Astrocyte (in vitro differentiated cells and primary cell): ENCODE results near the gene CDH23. TPM values are rescaled to one million over a fixed set of nuclear protein-coding genes. Genes with fewer than 3 reads are reported as not detected.

Experiments used
- DNase-seq: peaks from one replicate; pipeline ENCODE4 v3.0.0-alpha.2; 2010; ENCODE audit warnings: low read depth
- FAIRE-seq: peaks from 2 replicates; lab custom pipeline; 2011; peaks lifted over from hg19 to GRCh38; lab: Jason Lieb, UNC
- H2AFZ ChIP-seq: 2 replicates; pipeline ENCODE4 v1.6.0; 2012; ENCODE audit warnings: low read depth, low read length, inconsistent platforms
- H3K27ac ChIP-seq: 2 replicates; pipeline ENCODE4 v1.5.1; 2011; ENCODE audit warnings: low read depth, low read length, inconsistent platforms
- H3K27me3 ChIP-seq: 2 replicates; pipeline ENCODE4 v1.6.0; 2011; ENCODE audit warnings: low read length, inconsistent platforms; ENCODE audit not compliant: insufficient read depth
- H3K36me3 ChIP-seq: 2 replicates; pipeline ENCODE4 v1.5.1; 2011; ENCODE audit warnings: low read length, inconsistent platforms; ENCODE audit not compliant: insufficient read depth
- H3K4me1 ChIP-seq: 2 replicates; pipeline ENCODE4 v1.5.1; 2011; ENCODE audit warnings: low read length, inconsistent platforms; ENCODE audit not compliant: insufficient read depth
- H3K4me2 ChIP-seq: 2 replicates; pipeline ENCODE4 v1.6.0; 2012; ENCODE audit warnings: low read length, inconsistent platforms
- H3K4me3 ChIP-seq: 2 replicates; pipeline ENCODE4 v1.5.1; 2011; ENCODE audit warnings: low read depth, mild to moderate bottlenecking, low read length, inconsistent platforms; ENCODE audit not compliant: insufficient read depth
- H3K79me2 ChIP-seq: 2 replicates; pipeline ENCODE4 v1.6.0; 2012; ENCODE audit warnings: mild to moderate bottlenecking, low read length, inconsistent platforms; ENCODE audit not compliant: insufficient read depth
- H3K9ac ChIP-seq: 2 replicates; pipeline ENCODE4 v1.6.0; 2012; ENCODE audit warnings: mild to moderate bottlenecking, low read length, inconsistent platforms
- H3K9me3 ChIP-seq: 2 replicates; pipeline ENCODE4 v1.5.1; 2012; ENCODE audit warnings: low read depth, mild to moderate bottlenecking, low read length, inconsistent platforms; ENCODE audit not compliant: insufficient read depth
- H4K20me1 ChIP-seq: 2 replicates; pipeline ENCODE4 v1.6.0; 2012; ENCODE audit warnings: low read length, inconsistent platforms; ENCODE audit not compliant: insufficient read depth
- H3K27ac Mint-ChIP-seq: one replicate; pipeline ENCODE4 v1.8.0; 2021; ENCODE audit warnings: mild to moderate bottlenecking, mixed read lengths; ENCODE audit not compliant: unreplicated experiment
- H3K27me3 Mint-ChIP-seq: one replicate; pipeline ENCODE4 v1.8.0; 2021; ENCODE audit warnings: low read depth, mixed read lengths; ENCODE audit not compliant: unreplicated experiment
- H3K36me3 Mint-ChIP-seq: one replicate; pipeline ENCODE4 v1.8.0; 2021; ENCODE audit warnings: low read depth, mixed read lengths; ENCODE audit not compliant: unreplicated experiment
- H3K4me1 Mint-ChIP-seq: one replicate; pipeline ENCODE4 v1.8.0; 2021; ENCODE audit warnings: low read depth, mixed read lengths; ENCODE audit not compliant: unreplicated experiment
- H3K4me3 Mint-ChIP-seq: one replicate; pipeline ENCODE4 v1.8.0; 2021; ENCODE audit warnings: mild to moderate bottlenecking, moderate library complexity, mixed read lengths; ENCODE audit not compliant: unreplicated experiment
- H3K9me3 Mint-ChIP-seq: one replicate; pipeline ENCODE4 v1.8.0; 2021; ENCODE audit warnings: mild to moderate bottlenecking, mixed read lengths; ENCODE audit not compliant: unreplicated experiment
- EZH2 ChIP-seq: IDR thresholded peaks from 2 replicates; pipeline ENCODE4 v1.6.1; 2012; ENCODE audit warnings: mild to moderate bottlenecking, low read length, inconsistent platforms; ENCODE audit not compliant: insufficient read depth
- total RNA-seq: library from RNA; stranded (reverse); gene quantifications from 2 replicates; pipeline ENCODE4 v1.2.1, GENCODE V29; 2021
- TF ChIP-seq, protein P1 (sequence below): IDR thresholded peaks from 2 replicates; pipeline ENCODE4 v1.5.1; 2011; ENCODE audit warnings: low read depth, mild to moderate bottlenecking, inconsistent platforms, low read length, moderate library complexity; ENCODE audit not compliant: insufficient read depth

Gene CDH23
- total RNA-seq, 1 donor from 2014 or later: not detected

DNA sequence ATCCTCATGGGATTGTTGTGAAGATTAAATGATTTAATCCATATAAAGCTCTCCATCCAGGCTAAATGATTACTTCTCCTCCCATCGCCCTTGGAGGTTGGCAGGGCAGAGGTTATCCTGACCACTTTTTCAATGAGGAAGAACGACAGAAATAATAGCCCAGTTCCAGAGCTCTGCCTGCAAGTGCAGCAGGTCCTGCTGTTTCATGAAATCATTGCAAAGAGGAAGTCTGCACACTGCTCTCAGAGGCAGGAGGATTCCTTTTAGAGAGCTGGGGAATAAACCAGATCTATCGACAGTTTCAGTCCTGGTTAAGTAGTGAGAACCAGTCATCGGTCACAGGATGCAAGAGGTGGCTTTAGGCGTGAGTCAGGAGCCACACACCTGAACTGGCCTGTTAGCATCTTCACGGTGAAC is 25.0 kb upstream of the CDH23 start:
- H4K20me1 ChIP-seq: no peaks in the 10 kb centered on the region
- no peak for TF ChIP-seq EZH2
- TF ChIP-seq, protein P1, sequence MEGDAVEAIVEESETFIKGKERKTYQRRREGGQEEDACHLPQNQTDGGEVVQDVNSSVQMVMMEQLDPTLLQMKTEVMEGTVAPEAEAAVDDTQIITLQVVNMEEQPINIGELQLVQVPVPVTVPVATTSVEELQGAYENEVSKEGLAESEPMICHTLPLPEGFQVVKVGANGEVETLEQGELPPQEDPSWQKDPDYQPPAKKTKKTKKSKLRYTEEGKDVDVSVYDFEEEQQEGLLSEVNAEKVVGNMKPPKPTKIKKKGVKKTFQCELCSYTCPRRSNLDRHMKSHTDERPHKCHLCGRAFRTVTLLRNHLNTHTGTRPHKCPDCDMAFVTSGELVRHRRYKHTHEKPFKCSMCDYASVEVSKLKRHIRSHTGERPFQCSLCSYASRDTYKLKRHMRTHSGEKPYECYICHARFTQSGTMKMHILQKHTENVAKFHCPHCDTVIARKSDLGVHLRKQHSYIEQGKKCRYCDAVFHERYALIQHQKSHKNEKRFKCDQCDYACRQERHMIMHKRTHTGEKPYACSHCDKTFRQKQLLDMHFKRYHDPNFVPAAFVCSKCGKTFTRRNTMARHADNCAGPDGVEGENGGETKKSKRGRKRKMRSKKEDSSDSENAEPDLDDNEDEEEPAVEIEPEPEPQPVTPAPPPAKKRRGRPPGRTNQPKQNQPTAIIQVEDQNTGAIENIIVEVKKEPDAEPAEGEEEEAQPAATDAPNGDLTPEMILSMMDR: no peak
- H2AFZ ChIP-seq: no peak overlapping the region
- Mint-ChIP-seq H3K27ac (no peak overlapping the region), H3K9me3 (no peaks in the 10 kb centered on the region), H3K36me3 (no peaks in the 10 kb centered on the region), H3K27me3 (peaks cover 46% of the 10 kb centered on the region), H3K4me3 (no peak overlapping the region), H3K4me1 (peaks cover 6% of the 10 kb centered on the region)
- H3K79me2 ChIP-seq: no peaks in the 10 kb centered on the region
- no peak for FAIRE-seq
- H3K4me1 ChIP-seq: no peaks in the 10 kb centered on the region
- no peak overlapping the region for H3K4me3 ChIP-seq
- DNase-seq: no peak
- H3K36me3 ChIP-seq: no peaks in the 10 kb centered on the region
- H3K9me3 ChIP-seq: no peaks in the 10 kb centered on the region
- no peak overlapping the region for H3K9ac ChIP-seq
- no peak overlapping the region for H3K4me2 ChIP-seq
- H3K27ac ChIP-seq: no peak overlapping the region
- H3K27me3 ChIP-seq: peaks cover 21% of the 10 kb centered on the region

DNA sequence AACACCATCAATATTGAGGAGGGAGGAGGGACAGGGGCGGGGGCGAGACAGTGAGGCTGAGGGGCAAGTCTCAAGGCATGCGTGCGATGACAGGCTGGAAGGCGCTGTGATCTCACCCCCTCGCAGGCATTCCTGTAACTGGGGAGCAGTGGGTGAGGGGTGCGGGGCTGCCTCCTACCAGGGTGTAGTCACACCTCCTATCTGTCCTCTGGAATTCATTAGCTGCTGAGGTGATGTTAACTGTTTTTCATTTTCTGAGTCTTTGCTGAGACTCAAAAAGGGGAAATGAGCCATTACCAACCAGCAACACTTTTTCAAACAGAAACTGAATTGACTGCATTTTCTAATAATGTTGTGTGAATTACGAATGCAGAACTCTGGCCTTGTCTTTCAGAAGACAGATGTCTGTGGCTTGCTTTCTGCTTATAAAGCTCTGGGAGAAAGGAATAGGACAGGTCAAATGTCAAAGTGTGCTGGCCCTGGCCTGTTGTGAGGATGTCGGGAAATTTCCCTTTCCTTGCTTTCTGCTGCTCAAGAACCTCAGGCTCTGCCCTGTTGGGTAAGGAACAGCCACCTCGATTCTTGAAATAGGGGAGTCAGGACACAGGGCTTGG is 23.7 kb upstream of the CDH23 start:
- H3K79me2 ChIP-seq: no peaks in the 10 kb centered on the region
- no peak overlapping the region for H3K27ac Mint-ChIP-seq
- H3K9ac ChIP-seq: no peak overlapping the region
- H3K9me3 ChIP-seq: no peaks in the 10 kb centered on the region
- no peaks in the 10 kb centered on the region for H3K9me3 Mint-ChIP-seq
- no peak overlapping the region for H3K4me3 Mint-ChIP-seq
- no peaks in the 10 kb centered on the region for H3K4me1 Mint-ChIP-seq
- H3K27me3 ChIP-seq: peaks cover 21% of the 10 kb centered on the region
- TF ChIP-seq, protein P1: no peak
- TF ChIP-seq EZH2: no peak
- peaks cover 43% of the 10 kb centered on the region for H3K27me3 Mint-ChIP-seq
- DNase-seq (no peak), FAIRE-seq (no peak)
- H3K4me2 ChIP-seq: no peak overlapping the region
- no peaks in the 10 kb centered on the region for H4K20me1 ChIP-seq
- no peak overlapping the region for H2AFZ ChIP-seq
- H3K27ac ChIP-seq: no peak overlapping the region
- no peaks in the 10 kb centered on the region for H3K36me3 Mint-ChIP-seq
- H3K36me3 ChIP-seq: no peaks in the 10 kb centered on the region
- peaks cover 3% of the 10 kb centered on the region for H3K4me1 ChIP-seq
- H3K4me3 ChIP-seq: no peak overlapping the region

DNA sequence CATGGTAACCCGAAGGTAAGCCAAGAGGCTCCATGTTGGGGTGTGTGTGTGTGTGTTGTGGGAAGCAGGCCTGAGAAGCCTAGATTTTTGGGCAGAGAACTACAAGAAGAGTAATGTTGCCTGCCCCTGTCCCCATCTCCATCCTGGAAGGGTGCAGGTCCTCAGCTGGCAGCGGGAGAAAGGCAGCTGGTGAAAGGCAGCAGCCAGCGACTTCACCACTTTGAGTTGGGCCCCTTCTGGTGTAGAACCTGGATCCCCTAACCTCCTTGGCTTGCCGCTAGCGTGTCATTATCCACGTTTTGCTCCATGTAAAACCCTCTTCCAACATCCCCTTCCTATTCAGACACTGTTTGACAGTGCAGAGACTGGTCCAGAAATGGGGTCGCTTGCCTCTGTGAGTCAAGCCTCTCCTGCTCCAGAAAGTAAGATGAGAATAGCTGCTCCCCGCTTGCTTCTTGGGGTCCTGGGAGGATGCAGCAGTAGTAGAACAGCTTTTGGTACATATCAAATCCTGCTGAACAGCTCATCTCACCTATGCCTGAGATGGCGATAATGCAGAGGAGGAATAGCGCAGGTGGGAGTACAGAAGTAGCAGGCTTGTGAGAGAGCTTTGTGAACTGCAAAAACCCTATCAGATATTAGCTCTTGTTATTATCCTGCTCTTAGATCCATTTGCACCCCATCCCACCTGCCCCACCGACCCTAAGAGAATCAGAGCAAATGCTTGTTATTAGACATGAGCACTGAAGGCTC is 22.1 kb upstream of the CDH23 start:
- no peaks in the 10 kb centered on the region for H3K36me3 ChIP-seq
- H2AFZ ChIP-seq: no peak overlapping the region
- no peak overlapping the region for H3K27ac Mint-ChIP-seq
- no peaks in the 10 kb centered on the region for H3K79me2 ChIP-seq
- H3K27me3 Mint-ChIP-seq: peaks cover 37% of the 10 kb centered on the region
- no peaks in the 10 kb centered on the region for H3K9me3 ChIP-seq
- no peak for DNase-seq
- H3K4me3 Mint-ChIP-seq: no peak overlapping the region
- TF ChIP-seq EZH2: no peak
- TF ChIP-seq, protein P1: no peak
- peaks cover 3% of the 10 kb centered on the region for H3K4me1 ChIP-seq
- H3K4me2 ChIP-seq: no peak overlapping the region
- H3K9me3 Mint-ChIP-seq: no peaks in the 10 kb centered on the region
- FAIRE-seq: no peak
- H3K9ac ChIP-seq: no peak overlapping the region
- no peaks in the 10 kb centered on the region for H3K36me3 Mint-ChIP-seq
- H3K27me3 ChIP-seq: peaks cover 21% of the 10 kb centered on the region
- H3K27ac ChIP-seq: no peak overlapping the region
- H4K20me1 ChIP-seq: no peaks in the 10 kb centered on the region
- no peak overlapping the region for H3K4me3 ChIP-seq
- no peaks in the 10 kb centered on the region for H3K4me1 Mint-ChIP-seq
